GM12878 (cell line): ENCODE measurements around the gene OR1I1.

ENCODE experiments used
- CHD2 ChIP-seq: IDR thresholded peaks from 2 replicates; pipeline ENCODE4 v1.6.1; 2011; ENCODE audit warnings: low read depth, low read length, improper control_type of control experiment, borderline replicate concordance
- CTCF ChIP-seq, 3 experiments: IDR thresholded peaks in 2 of 3; conservative IDR thresholded peaks in 1 of 3; 2 replicates each; pipeline ENCODE4 v1.5.1; 2011; ENCODE audit warnings: low read depth in 3 of 3, low read length in 3 of 3, mild to moderate bottlenecking in 3 of 3, control low read depth in 2 of 3, moderate library complexity in 2 of 3, inconsistent platforms in 1 of 3, mixed read lengths in 1 of 3; ENCODE audit not compliant: control insufficient read depth in 2 of 3, insufficient read depth in 1 of 3; ENCODE audit errors: extremely low read depth in 1 of 3
- DPF2 ChIP-seq: fragments of 450-650 bp; IDR thresholded peaks from 2 replicates; pipeline ENCODE4 v1.6.1; 2017; ENCODE audit warnings: mild to moderate bottlenecking
- ELK1 ChIP-seq: IDR thresholded peaks from 2 replicates; pipeline ENCODE4 v1.6.1; 2012; ENCODE audit warnings: low read depth, low read length, improper control_type of control experiment
- EP300 ChIP-seq, 2 experiments: fragments of 150-350 bp in 1 of 2; IDR thresholded peaks; 2 replicates each; pipeline ENCODE4 v1.6.1; 2011 to 2012; ENCODE audit warnings: low read depth in 2 of 2, low read length in 2 of 2, borderline replicate concordance in 1 of 2, improper control_type of control experiment in 1 of 2, inconsistent platforms in 1 of 2; ENCODE audit not compliant: control insufficient read depth in 1 of 2
- RBBP5 ChIP-seq: fragments of 200-600 bp; sonication (generic); conservative IDR thresholded peaks from 2 replicates; pipeline ENCODE4 v1.6.1; 2016

- TF ChIP-seq RBBP5: no peak
- no peak for TF ChIP-seq EP300 (IDR thresholded peaks at IDR 0.05; ENCODE audit: borderline replicate concordance in 1 of 2, control insufficient read depth in 1 of 2, low read depth in 2 of 2, low read length in 2 of 2)
- no peak for TF ChIP-seq CHD2
- TF ChIP-seq CTCF (IDR thresholded peaks at IDR 0.05 in 2 of 3, conservative IDR thresholded peaks at IDR 0.05 in 1 of 3; ENCODE audit: control insufficient read depth in 2 of 3, extremely low read depth in 1 of 3, insufficient read depth in 1 of 3, low read depth in 3 of 3, low read length in 3 of 3): no peak
- no peak for TF ChIP-seq ELK1
- no peak for TF ChIP-seq DPF2
These were observed 54.4 kb downstream of the OR1I1 start for GRCh38 chr19:15136234-15136954.
